NCI-H2107 treated with DMSO at 0.1 percent for 48 hours (cell line): ENCODE results near the gene IL7R.
"Not testable (repeated sequence)": the region's sequence is repeated elsewhere in the genome, so short reads cannot be mapped to it uniquely, and the experiment has no call there.

Experiments used
- DNase-seq: peaks from one replicate; lab custom pipeline; 2025; ENCODE audit not compliant: unreplicated experiment; lab: John Stamatoyannopoulos, UW

Gene IL7R

DNA sequence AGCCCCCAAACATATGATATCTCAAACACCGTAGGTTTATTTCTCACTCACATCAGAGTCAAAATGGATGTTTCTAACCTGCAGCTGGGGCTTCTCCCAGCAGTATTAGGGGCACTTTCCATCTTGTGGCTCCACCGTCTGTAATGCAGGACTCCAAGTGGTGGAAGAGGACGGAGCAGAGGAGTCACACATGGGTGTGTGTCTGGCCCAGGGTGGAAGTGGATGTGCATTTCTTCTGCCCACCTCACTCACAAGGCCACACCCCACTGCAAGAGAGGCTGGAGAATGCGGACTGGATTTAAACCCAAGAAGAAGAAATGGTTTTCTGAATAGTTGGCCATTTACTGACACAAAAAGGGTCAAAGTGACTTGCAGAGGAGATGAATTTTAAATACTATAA lies 13.9 kb downstream of the IL7R start:
- DNase-seq, result no peak

- DNase-seq, result no peak
Measured at GRCh38 chr5:35876454-35876853, 19.8 kb downstream of the IL7R start.

- DNase-seq, result no peak
Measured at GRCh38 chr5:35876922-35877321, 20.2 kb downstream of the IL7R start.

GRCh38 chr5:35877655-35878054 lies 21.0 kb downstream of the IL7R start:
- DNase-seq, result no peak

GRCh38 chr5:35878079-35878478 lies 21.4 kb downstream of the IL7R start:
- no peak for DNase-seq

GRCh38 chr5:35879096-35879495 lies 22.4 kb downstream of the IL7R start:
- no peak for DNase-seq

- DNase-seq, result no peak
Measured at GRCh38 chr5:35879649-35880048, 23.0 kb downstream of the IL7R start.

DNA sequence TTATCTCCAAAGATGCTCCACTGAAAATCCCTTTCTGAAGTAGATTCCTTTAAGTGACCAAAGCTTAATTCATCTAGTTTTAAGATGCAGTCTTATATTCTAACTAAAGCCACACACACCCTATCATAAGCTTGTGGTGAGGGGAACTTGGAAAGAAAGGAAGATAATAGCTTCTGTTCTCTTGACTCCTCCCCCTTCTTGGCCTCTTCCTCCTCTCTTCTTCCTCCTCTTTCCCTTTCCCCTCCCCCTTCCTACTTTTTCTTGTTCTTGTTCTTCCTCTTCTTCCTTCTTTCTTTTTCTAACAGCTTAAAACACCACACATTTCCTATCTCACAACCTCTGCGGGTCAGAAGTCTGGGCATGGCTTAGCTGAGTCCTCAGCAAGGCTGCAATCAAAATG lies 23.5 kb downstream of the IL7R start:
- DNase-seq, result no peak

- DNase-seq, result no peak
Measured at GRCh38 chr5:35881758-35882157, 25.1 kb downstream of the IL7R start.

DNA sequence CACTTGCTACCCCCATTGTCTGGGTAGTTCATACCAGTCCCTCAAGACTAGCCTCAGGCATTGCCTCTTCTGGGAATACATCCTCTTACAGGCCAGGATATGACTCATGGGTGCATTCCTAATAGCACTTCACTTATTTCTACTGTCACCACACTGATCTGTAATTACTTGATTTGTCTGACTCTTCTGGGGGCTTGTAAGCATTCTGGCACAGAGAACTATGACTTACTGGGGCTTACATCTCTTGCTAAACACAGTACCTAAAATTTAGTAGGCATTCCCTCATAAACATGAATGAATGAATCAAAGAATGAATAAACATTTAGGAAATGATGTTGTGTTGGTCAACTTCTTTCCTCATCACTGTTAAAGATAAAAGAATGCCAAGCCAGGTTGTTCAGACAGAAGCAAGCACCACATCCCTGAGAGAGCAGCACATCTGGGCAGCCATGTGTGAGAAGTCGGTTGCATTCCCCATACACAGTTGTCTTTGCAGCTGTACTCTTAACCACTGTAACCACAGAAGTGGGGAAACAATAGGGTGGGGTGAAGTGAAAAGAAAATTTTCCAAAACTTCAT lies 27.6 kb downstream of the IL7R start:
- DNase-seq, result no peak

GRCh38 chr5:35884773-35885172 lies 28.1 kb downstream of the IL7R start:
- no peak for DNase-seq

DNA sequence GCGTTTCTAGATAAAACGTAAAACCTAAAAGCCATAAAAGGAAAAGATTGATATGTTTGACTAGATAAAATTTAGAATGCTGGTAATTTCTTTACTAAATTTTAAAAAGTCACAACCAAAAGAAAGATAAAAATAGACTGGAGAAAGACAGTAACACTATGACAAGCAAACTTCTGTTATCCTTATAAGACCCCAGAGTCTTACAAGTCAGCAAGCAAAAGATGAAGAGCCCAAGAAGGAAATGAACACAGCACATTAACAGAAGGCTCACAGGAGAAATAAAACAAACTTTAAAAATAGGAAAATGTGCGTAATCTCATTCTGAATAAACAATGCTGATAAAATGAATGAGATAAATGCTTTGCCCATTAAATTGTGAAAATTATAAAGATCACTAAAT lies 29.7 kb downstream of the IL7R start:
- no peak for DNase-seq

- no peak for DNase-seq
Measured at GRCh38 chr5:35887321-35888100, 30.8 kb downstream of the IL7R start.

GRCh38 chr5:35890021-35891020 lies 33.6 kb downstream of the IL7R start:
- peak; percentile 33 for DNase-seq

- not testable (repeated sequence) for DNase-seq
Measured at GRCh38 chr5:35892799-35893198, 36.1 kb downstream of the IL7R start.

DNA sequence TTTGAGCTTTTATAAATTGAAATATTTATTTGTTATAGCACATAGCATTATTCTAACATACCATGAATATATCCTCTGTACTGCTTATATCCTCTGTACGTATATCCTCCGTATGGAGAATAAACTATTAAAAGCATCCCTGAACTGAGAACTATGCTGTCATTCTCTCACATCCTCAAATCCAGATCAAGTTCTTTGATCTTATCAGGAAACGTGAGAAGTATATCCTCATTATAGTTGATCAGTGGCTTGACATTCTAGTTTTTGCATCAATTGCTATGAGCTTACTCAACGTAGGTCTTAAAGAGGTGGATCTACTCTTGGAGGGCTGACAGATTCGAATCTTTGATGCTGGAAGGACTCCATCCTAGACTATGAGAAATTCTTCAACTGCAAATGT lies 37.4 kb downstream of the IL7R start:
- no peak for DNase-seq

DNA sequence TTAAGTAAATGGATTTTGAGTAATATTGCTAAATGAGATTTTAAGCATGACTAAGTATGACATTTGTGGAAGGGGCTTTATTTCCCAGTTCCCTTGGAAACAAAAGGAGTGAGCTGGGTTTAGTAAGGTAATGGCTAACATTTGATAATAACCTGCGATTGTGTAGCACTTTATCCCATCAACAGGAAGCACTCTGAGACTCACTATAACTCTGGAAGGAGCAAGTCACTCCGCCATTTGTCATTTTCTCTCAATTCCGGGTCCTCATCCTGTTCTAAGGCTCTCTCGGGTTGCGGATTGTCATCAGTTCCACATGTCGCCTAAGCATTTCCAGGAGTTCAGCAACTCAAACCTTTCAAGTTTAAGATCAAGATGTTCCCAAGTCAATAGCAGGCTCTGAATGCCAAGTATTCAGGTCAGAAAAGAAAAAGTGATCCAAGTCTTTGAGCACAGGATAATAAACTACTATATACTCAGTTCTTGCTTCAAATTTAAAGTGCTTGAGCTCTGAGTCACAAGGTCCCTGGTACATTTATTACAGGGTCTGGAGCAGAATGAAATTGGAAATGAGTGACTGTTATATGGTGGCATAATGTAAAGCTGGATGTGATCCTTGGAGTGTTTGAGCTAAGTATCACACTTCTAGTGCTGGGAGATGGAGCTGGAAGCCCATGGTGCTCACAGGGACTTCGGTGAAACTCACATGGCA lies 42.4 kb downstream of the IL7R start:
- no peak for DNase-seq

DNA sequence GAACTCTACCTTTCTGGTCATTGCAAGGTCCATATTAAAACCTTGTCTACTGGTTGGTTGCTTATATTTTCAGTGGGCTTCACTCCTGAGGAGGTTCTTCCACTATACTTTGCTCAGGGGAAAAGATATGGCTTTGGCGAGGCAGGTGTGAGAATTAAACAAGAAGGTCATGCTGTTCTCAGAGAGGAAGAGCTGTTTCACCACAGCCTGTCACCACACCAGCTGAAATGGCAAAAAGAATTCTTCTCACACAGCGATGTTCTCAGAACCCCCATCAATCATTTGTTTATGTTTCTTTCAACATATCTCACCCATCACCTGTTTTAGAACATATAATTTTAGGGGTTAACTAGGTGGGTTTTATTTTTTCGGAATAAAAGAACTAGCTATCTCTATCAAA lies 43.1 kb downstream of the IL7R start:
- no peak for DNase-seq

DNA sequence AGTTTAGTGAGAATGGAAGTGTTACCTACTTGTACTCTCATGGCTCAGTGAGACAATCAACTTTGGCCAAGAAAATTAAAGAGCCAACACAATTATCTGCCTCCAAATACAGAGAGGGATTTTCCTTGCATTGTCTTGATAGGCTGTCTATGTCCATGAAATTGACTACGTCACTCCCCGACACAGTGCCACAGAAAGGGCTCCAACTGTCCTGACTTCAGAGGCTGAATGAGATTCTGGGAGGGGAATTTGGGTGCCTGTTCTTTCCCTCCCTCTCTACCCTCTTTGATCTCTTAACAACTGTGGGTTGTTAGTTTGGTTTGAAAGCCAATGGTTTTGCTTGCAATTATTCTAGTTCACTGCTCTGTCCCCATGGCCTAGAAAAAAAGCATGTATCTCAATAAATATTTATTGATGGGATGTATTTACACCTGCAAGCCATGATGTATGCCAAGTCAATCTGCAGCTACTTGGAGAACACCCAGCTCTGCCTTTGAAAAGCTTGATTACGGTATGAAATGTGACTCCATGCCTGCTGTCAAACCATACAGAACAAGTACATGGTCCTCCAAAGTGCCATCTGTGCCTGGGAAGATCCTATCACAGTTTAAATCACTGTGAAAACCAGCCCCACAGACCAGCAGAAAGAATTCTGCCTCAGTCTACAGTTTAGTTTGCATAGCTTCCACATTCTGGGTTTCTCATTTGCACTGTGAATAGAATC lies 44.4 kb downstream of the IL7R start:
- no peak for DNase-seq

- no peak for DNase-seq
Measured at GRCh38 chr5:35902046-35902672, 45.5 kb downstream of the IL7R start.
